Measurements from ENCODE around the gene SLC18A3.
A peak's percentile ranks its signal among the peaks of the same experiment; 100 is the strongest.

DNA sequence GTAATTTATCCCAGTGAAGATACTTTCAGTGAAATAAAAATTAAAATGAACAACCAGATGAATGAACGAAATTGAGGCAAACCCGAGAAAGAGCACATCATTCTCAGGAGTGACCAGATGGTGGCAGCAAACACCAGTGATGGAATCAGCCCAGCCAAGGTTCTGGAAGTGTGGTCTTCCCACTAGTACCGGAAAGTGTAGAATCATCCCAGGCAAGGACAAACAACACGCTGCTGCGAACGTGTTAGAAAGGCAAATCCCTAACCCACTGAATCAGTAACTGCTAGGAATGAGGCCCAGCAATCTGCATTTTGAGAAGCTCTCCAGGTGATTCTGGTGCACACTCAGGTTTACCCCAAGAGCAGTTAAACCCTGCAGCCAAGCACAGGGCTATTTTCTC is 15.5 kb upstream of the SLC18A3 start:
- TF ChIP-seq, protein P1, sequence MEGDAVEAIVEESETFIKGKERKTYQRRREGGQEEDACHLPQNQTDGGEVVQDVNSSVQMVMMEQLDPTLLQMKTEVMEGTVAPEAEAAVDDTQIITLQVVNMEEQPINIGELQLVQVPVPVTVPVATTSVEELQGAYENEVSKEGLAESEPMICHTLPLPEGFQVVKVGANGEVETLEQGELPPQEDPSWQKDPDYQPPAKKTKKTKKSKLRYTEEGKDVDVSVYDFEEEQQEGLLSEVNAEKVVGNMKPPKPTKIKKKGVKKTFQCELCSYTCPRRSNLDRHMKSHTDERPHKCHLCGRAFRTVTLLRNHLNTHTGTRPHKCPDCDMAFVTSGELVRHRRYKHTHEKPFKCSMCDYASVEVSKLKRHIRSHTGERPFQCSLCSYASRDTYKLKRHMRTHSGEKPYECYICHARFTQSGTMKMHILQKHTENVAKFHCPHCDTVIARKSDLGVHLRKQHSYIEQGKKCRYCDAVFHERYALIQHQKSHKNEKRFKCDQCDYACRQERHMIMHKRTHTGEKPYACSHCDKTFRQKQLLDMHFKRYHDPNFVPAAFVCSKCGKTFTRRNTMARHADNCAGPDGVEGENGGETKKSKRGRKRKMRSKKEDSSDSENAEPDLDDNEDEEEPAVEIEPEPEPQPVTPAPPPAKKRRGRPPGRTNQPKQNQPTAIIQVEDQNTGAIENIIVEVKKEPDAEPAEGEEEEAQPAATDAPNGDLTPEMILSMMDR (IDR thresholded peaks at IDR 0.05) = peak; percentile 71 to 83 (median 82)
- no peak for TF ChIP-seq POLR2A (IDR thresholded peaks at IDR 0.05)

Measured in adrenal gland (tissue), 5 donors.